Mesendoderm (in vitro differentiated cells): ENCODE data around the gene ADORA1.

Experiments
- DNase-seq: peaks from one replicate; pipeline ENCODE4 v3.0.0; 2013
- H2AK5ac ChIP-seq: 2 replicates; pipeline ENCODE4 v1.6.1; 2013; ENCODE audit warnings: low read length, inconsistent platforms
- H2BK120ac ChIP-seq: 2 replicates; pipeline ENCODE4 v1.6.1; 2013; ENCODE audit warnings: low read depth, mild to moderate bottlenecking, low read length, moderate library complexity, mixed read lengths
- H2BK15ac ChIP-seq: replicated peaks from 2 replicates; pipeline ENCODE4 v1.6.1; 2013; ENCODE audit warnings: low read depth, mild to moderate bottlenecking, moderate library complexity
- H2BK5ac ChIP-seq: 2 replicates; pipeline ENCODE4 v1.6.1; 2013; ENCODE audit warnings: low read length, inconsistent platforms
- H3K18ac ChIP-seq: 2 replicates; pipeline ENCODE4 v1.6.1; 2013; ENCODE audit warnings: mild to moderate bottlenecking, low read length, mixed read lengths
- H3K23ac ChIP-seq: one replicate; pipeline ENCODE4 v1.6.1; 2013; ENCODE audit warnings: low read length
- H3K27ac ChIP-seq: 2 replicates; pipeline ENCODE4 v1.5.1; 2013; ENCODE audit warnings: low read depth, mild to moderate bottlenecking, inconsistent platforms, low read length, moderate library complexity
- H3K27me3 ChIP-seq: 2 replicates; pipeline ENCODE4 v1.6.1; 2013; ENCODE audit warnings: low read length, control low read depth, mild to moderate bottlenecking, inconsistent platforms; ENCODE audit not compliant: insufficient read depth, poor library complexity
- H3K36me3 ChIP-seq: 2 replicates; pipeline ENCODE4 v1.6.1; 2013; ENCODE audit warnings: low read length, inconsistent platforms; ENCODE audit not compliant: control insufficient read depth, insufficient read depth
- H3K4ac ChIP-seq: one replicate; pipeline ENCODE4 v1.6.1; 2013; ENCODE audit warnings: low read depth, mild to moderate bottlenecking, low read length, moderate library complexity
- H3K4me1 ChIP-seq: 2 replicates; pipeline ENCODE4 v1.6.1; 2013; ENCODE audit warnings: low read depth, low read length, inconsistent platforms; ENCODE audit not compliant: control insufficient read depth
- H3K4me2 ChIP-seq: 2 replicates; pipeline ENCODE4 v1.6.1; 2013; ENCODE audit warnings: low read length
- H3K4me3 ChIP-seq: 2 replicates; pipeline ENCODE4 v1.5.1; 2013; ENCODE audit warnings: mild to moderate bottlenecking, low read length
- H3K56ac ChIP-seq: one replicate; pipeline ENCODE4 v1.6.1; 2013; ENCODE audit warnings: low read length
- H3K79me1 ChIP-seq: 2 replicates; pipeline ENCODE4 v1.6.1; 2013; ENCODE audit warnings: low read length, inconsistent platforms
- H3K79me2 ChIP-seq: 2 replicates; pipeline ENCODE4 v1.6.1; 2013; ENCODE audit warnings: mild to moderate bottlenecking, low read length; ENCODE audit not compliant: control insufficient read depth, insufficient read depth
- H3K9ac ChIP-seq: 2 replicates; pipeline ENCODE4 v1.6.1; 2013; ENCODE audit warnings: low read length, inconsistent platforms
- H4K5ac ChIP-seq: one replicate; pipeline ENCODE4 v1.6.1; 2013; ENCODE audit warnings: low read length
- H4K8ac ChIP-seq: one replicate; pipeline ENCODE4 v1.6.1; 2013; ENCODE audit warnings: low read depth, mild to moderate bottlenecking, control low read depth, low read length, moderate library complexity
- WGBS: extraction: QIAGEN DNeasy Blood & Tissue Kit; methylation state at CpG from one replicate; pipeline ENCODE4 v1.1.7; 2013; ENCODE audit warnings: low lambda C conversion rate, missing lambda C conversion rate; ENCODE audit not compliant: insufficient coverage; ENCODE audit errors: extremely low coverage; 5-methylcytosine and 5-hydroxymethylcytosine counted together

Gene ADORA1

GRCh38 chr1:203091199-203091477, 36.4 kb upstream of the ADORA1 start:
- Histone ChIP-seq H4K5ac (no peak overlapping the region), H3K56ac (no peak overlapping the region), H3K27ac (no peak overlapping the region)

DNA sequence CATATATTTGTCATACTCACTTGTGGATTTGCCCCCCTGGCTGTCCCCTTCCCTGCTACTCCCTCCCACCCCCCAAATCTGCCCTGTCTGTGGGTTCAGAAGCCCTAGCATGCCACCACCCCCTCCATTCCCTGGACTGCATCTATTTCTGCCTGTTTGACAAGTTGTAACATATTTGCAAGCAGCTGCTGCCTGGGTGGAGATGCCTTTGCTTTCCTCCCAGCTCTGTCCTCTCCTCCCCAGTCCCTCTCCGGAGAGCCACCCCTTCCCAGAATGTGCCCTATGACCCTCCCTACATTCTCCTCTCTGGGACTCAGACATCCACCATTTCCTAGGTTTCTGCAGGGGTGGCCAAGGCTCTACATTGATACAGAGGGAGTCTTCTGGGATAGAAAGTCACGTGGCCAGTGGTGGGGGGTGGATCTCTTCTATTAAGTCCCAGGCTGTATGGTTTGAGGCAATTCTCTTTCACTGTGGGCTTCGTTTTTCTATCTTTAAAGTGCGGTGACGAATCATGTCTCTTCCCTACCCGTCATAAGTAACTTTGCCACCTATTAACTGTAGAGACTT, 35.7 kb upstream of the ADORA1 start:
- WGBS = no CpG with 5 or more reads among the region's 6 CpGs
- Histone ChIP-seq H3K23ac (no peak overlapping the region), H2AK5ac (no peak overlapping the region), H3K79me1 (no peaks in the 10 kb centered on the region), H3K27me3 (no peaks in the 10 kb centered on the region), H2BK5ac (no peak overlapping the region), H3K56ac (no peak overlapping the region), H4K5ac (no peak overlapping the region), H3K79me2 (no peaks in the 10 kb centered on the region), H2BK15ac (no peak overlapping the region), H3K36me3 (no peaks in the 10 kb centered on the region), H3K4me3 (no peak overlapping the region), H3K18ac (no peak overlapping the region), H3K27ac (no peak overlapping the region), H3K9ac (no peak overlapping the region), H4K8ac (no peak overlapping the region), H3K4me1 (peaks cover 5% of the 10 kb centered on the region), H2BK120ac (no peak overlapping the region), H3K4me2 (no peak overlapping the region), H3K4ac (no peak overlapping the region)
- no peak for DNase-seq

More at GRCh38 chr1:203091199-203091477, 36.4 kb upstream of the ADORA1 start:
- WGBS = no CpG with 5 or more reads among the region's 4 CpGs
- Histone ChIP-seq H3K36me3 (no peaks in the 10 kb centered on the region), H3K9ac (no peak overlapping the region), H3K4me2 (no peak overlapping the region), H2BK15ac (no peak overlapping the region), H3K27me3 (no peaks in the 10 kb centered on the region), H3K4ac (no peak overlapping the region), H3K79me1 (no peaks in the 10 kb centered on the region), H4K8ac (no peak overlapping the region), H3K4me3 (no peak overlapping the region), H3K79me2 (no peaks in the 10 kb centered on the region), H2AK5ac (no peak overlapping the region), H2BK120ac (no peak overlapping the region), H3K4me1 (peaks cover 10% of the 10 kb centered on the region), H3K23ac (no peak overlapping the region), H2BK5ac (no peak overlapping the region), H3K18ac (no peak overlapping the region)
- no peak for DNase-seq

DNA sequence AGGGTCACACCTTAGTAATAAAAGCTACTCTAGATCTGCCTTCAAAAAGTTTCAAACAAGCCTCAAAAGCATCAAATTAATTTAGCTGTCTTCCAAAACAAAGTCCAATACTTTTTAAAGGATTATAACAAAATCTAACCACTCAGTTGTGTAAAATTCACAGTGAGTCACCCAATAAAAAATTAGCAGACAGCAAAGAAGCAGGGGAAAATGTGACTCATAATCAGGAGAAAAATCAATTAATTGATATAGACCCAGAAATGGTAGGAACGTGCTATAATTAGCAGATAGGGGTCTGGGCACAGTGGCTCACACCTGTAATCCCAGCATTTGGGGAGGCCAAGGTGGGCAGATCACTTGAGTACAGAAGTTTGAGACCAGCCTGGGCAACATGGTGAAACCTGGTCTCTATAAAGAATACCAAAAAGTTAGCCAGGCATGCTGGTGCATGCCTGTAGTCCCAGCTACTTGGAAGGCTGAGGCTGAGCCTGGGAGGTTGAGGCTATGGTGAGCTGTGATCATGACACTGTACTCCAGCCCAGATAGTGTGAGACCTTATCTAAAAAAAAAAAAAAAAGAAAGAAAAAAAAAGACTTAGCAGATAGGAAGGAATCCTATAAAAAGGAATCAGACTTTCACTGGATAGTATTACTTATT, 33.6 kb upstream of the ADORA1 start:
- no peak overlapping the region for H3K4ac ChIP-seq
- WGBS = no CpG with 5 or more reads among the region's 1 CpG
- no peak overlapping the region for H2AK5ac ChIP-seq
- H3K36me3 ChIP-seq = no peaks in the 10 kb centered on the region
- no peak overlapping the region for H3K23ac ChIP-seq
- H4K5ac ChIP-seq = no peak overlapping the region
- no peak overlapping the region for H3K27ac ChIP-seq
- H3K79me1 ChIP-seq = no peaks in the 10 kb centered on the region
- H3K4me2 ChIP-seq = no peak overlapping the region
- H3K79me2 ChIP-seq = no peaks in the 10 kb centered on the region
- no peak overlapping the region for H2BK5ac ChIP-seq
- no peaks in the 10 kb centered on the region for H3K27me3 ChIP-seq
- H3K56ac ChIP-seq = no peak overlapping the region
- H3K9ac ChIP-seq = no peak overlapping the region
- no peak overlapping the region for H4K8ac ChIP-seq
- no peaks in the 10 kb centered on the region for H3K4me1 ChIP-seq
- H2BK15ac ChIP-seq = no peak overlapping the region
- no peak overlapping the region for H2BK120ac ChIP-seq
- H3K18ac ChIP-seq = no peak overlapping the region
- H3K4me3 ChIP-seq = no peak overlapping the region
- no peak for DNase-seq

DNA sequence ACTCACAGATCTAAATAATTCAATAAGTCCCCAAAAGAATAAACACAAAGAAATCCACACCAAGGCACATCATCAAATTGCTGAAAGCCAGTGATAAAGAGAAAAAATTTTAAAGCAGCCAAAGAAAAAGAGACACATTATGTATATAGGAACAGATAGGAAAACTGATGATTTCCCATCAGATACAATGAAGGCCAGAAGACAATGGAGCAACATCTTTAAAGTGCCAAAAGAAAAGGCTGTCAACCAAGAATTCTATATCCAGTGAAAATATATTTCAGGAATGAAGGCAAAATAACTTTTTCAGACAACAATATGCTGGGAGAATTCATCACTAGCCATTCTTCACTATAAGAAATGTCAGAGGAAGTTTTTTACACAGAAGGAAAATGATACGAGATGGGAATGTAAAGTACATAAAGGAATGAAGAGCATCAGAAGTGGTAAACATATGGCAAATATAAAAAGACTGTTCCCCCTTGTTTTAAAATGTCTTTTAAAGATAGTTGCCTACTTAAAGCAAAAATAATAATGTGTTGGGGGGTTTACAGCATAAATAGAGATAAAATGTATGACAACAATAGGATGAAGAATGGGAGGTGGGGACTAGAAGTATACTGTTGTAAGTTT, 32.4 kb upstream of the ADORA1 start:
- H3K18ac ChIP-seq = no peak overlapping the region
- no peak overlapping the region for H3K4me3 ChIP-seq
- no peak overlapping the region for H2BK120ac ChIP-seq
- no peaks in the 10 kb centered on the region for H3K79me2 ChIP-seq
- H3K23ac ChIP-seq = no peak overlapping the region
- H3K9ac ChIP-seq = no peak overlapping the region
- no peak overlapping the region for H2AK5ac ChIP-seq
- no peak overlapping the region for H2BK5ac ChIP-seq
- no peak overlapping the region for H3K4ac ChIP-seq
- WGBS = no CpG with 5 or more reads among the region's 1 CpG
- no peak overlapping the region for H4K8ac ChIP-seq
- no peaks in the 10 kb centered on the region for H3K79me1 ChIP-seq
- no peak overlapping the region for H3K4me2 ChIP-seq
- no peak overlapping the region for H3K27ac ChIP-seq
- no peak overlapping the region for H2BK15ac ChIP-seq
- H3K27me3 ChIP-seq = no peaks in the 10 kb centered on the region
- H3K4me1 ChIP-seq = no peaks in the 10 kb centered on the region
- no peaks in the 10 kb centered on the region for H3K36me3 ChIP-seq
- no peak overlapping the region for H3K56ac ChIP-seq
- no peak overlapping the region for H4K5ac ChIP-seq
- no peak for DNase-seq

DNA sequence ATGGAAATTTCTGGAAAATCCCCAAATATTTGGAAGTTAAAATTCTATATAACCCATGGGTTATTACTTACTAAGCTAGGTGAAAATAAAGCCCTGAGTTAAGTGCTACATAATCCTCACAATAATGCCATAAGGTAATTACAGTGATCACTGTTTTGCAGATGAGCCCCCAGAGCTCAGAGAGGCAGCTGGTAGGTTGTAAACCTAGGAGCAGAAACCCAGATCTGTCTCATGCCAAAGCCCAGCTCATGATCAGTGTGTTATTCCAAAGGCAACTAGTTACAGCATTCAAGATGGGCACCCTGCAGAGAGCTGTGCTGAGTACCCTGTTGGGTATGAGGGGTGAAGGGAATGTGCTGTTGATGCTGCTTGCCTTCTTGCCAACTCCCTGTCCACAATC, 31.0 kb upstream of the ADORA1 start:
- H3K36me3 ChIP-seq = no peaks in the 10 kb centered on the region

DNA sequence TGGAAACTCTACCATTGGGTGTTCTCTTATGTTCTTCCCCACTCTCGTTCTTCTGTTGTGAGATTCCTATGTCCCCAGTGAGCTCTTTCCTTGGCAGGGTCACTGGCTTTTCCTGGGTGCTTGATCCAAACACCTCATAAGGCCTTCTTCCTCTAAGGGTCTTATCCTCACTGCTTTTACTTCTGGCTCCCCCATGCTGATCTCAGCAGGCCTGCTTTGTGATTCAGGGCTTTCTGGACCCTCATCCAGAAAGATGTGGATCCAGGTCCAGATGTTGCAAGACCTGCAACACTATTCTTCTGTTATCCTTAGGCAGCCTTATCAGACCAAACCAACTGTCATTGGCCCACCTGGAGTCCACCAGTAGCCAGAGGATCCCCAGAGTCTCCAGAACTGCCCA, 30.5 kb upstream of the ADORA1 start:
- Histone ChIP-seq H2AK5ac (no peak overlapping the region), H3K23ac (no peak overlapping the region), H3K4me1 (no peaks in the 10 kb centered on the region), H3K27ac (no peak overlapping the region), H3K27me3 (no peaks in the 10 kb centered on the region), H4K5ac (no peak overlapping the region), H2BK120ac (no peak overlapping the region), H3K4me2 (no peak overlapping the region), H4K8ac (no peak overlapping the region), H3K56ac (no peak overlapping the region), H2BK15ac (no peak overlapping the region), H2BK5ac (no peak overlapping the region), H3K79me1 (no peaks in the 10 kb centered on the region), H3K4me3 (no peak overlapping the region), H3K4ac (no peak overlapping the region), H3K18ac (no peak overlapping the region), H3K36me3 (no peaks in the 10 kb centered on the region), H3K79me2 (no peaks in the 10 kb centered on the region), H3K9ac (no peak overlapping the region)
- DNase-seq = no peak
- no CpG with 5 or more reads among the region's 1 CpG for WGBS

More for the DNA sequence above, 31.0 kb upstream of the ADORA1 start:
- Histone ChIP-seq H3K4ac (no peak overlapping the region), H2BK5ac (no peak overlapping the region), H3K23ac (no peak overlapping the region), H3K56ac (no peak overlapping the region), H3K27me3 (no peaks in the 10 kb centered on the region), H4K8ac (no peak overlapping the region), H3K27ac (no peak overlapping the region), H4K5ac (no peak overlapping the region), H3K18ac (no peak overlapping the region), H2AK5ac (no peak overlapping the region), H3K9ac (no peak overlapping the region), H3K79me2 (no peaks in the 10 kb centered on the region), H3K79me1 (no peaks in the 10 kb centered on the region), H3K4me1 (no peaks in the 10 kb centered on the region), H3K4me3 (no peak overlapping the region), H3K4me2 (no peak overlapping the region), H2BK120ac (no peak overlapping the region), H2BK15ac (no peak overlapping the region)
- DNase-seq = no peak
